Activated T-cell treated with anti-CD3 and anti-CD28 coated beads, Interleukin-2, amount 50 U/mL, for 48 hours (primary cell): ENCODE results near the gene FHIT.

Experiments
- DNase-seq, 2 experiments: peaks; one replicate each; pipeline ENCODE4 v3.0.0-alpha.2; 2020

FHIT gene

GRCh38 chr3:59726279-59726678 is 1525.0 kb downstream of the FHIT start:
- DNase-seq, result peak; percentile 36 to 38

GRCh38 chr3:59717679-59718205 is 1533.5 kb downstream of the FHIT start:
- DNase-seq, result no peak

- no peak for DNase-seq
Measured at GRCh38 chr3:59714066-59714465, 1537.2 kb downstream of the FHIT start.

GRCh38 chr3:59710554-59710953 is 1540.7 kb downstream of the FHIT start:
- no peak for DNase-seq

- no peak for DNase-seq
Measured at GRCh38 chr3:59709702-59710553, 1541.3 kb downstream of the FHIT start.

GRCh38 chr3:59708202-59708601 is 1543.0 kb downstream of the FHIT start:
- no peak for DNase-seq

GRCh38 chr3:59704292-59704691 is 1547.0 kb downstream of the FHIT start:
- DNase-seq, result no peak

GRCh38 chr3:59699648-59700320 is 1551.5 kb downstream of the FHIT start:
- DNase-seq, result no peak
